Ramos (cell line): ENCODE data around the gene CD274.
"Not testable (repeated sequence)": the region's sequence is repeated elsewhere in the genome, so short reads cannot be mapped to it uniquely, and the experiment has no call there.

Source experiments
- in situ Hi-C: fragments of 300-500 bp; cut with MboI; formaldehyde crosslinking; loops from one replicate; pipeline ENCODE4 v1.14.3; 2022; ENCODE audit warnings: low sequenced_read_pairs; ENCODE audit not compliant: unreplicated experiment

Gene CD274

GRCh38 chr9:5489630-5490490 lies 39.5 kb downstream of the CD274 start:
- in situ Hi-C loops: no loop called here

- in situ Hi-C loops: no loop called here
Measured at GRCh38 chr9:5492965-5493678, 42.8 kb downstream of the CD274 start.

GRCh38 chr9:5493679-5494511 lies 43.6 kb downstream of the CD274 start:
- in situ Hi-C loops: no loop called here

- in situ Hi-C loops: not testable (repeated sequence)
Measured at GRCh38 chr9:5494765-5495164, 44.4 kb downstream of the CD274 start.

- in situ Hi-C loops: no loop called here
Measured at GRCh38 chr9:5499157-5499556, 48.8 kb downstream of the CD274 start.

GRCh38 chr9:5499889-5500398 lies 49.6 kb downstream of the CD274 start:
- in situ Hi-C loops: no loop called here

- in situ Hi-C loops: no loop called here
Measured at GRCh38 chr9:5500441-5501235, 50.3 kb downstream of the CD274 start.

GRCh38 chr9:5502553-5502952 lies 52.2 kb downstream of the CD274 start:
- in situ Hi-C loops: no loop called here

- in situ Hi-C loops: no loop called here
Measured at GRCh38 chr9:5509573-5509972, 59.2 kb downstream of the CD274 start.

- in situ Hi-C loops: no loop called here
Measured at GRCh38 chr9:5510360-5510931, 60.1 kb downstream of the CD274 start, which contains the start of gene PDCD1LG2. TSS of gene PDCD1LG2 (plus strand) at chr9:5510531. CDS start at chr9:5522547, 12,016 bp downstream.

GRCh38 chr9:5510989-5511388 lies 60.6 kb downstream of the CD274 start:
- in situ Hi-C loops: no loop called here

- in situ Hi-C loops: no loop called here
Measured at GRCh38 chr9:5511476-5511875, 61.1 kb downstream of the CD274 start.

GRCh38 chr9:5511935-5512580 lies 61.7 kb downstream of the CD274 start:
- in situ Hi-C loops: no loop called here

GRCh38 chr9:5512658-5513452 lies 62.5 kb downstream of the CD274 start:
- in situ Hi-C loops: no loop called here

GRCh38 chr9:5513966-5514616 lies 63.7 kb downstream of the CD274 start:
- in situ Hi-C loops: no loop called here

- in situ Hi-C loops: no loop called here
Measured at GRCh38 chr9:5514617-5515260, 64.4 kb downstream of the CD274 start.

GRCh38 chr9:5515261-5515650 lies 64.9 kb downstream of the CD274 start:
- in situ Hi-C loops: no loop called here
